Measurements from ENCODE around the gene STK32C. TPM values are rescaled to one million over a fixed set of nuclear protein-coding genes. Genes with fewer than 3 reads are reported as not detected.

The STK32C gene
- total and polyA plus RNA-seq, 2 donors (not counting 1 experiment from before 2014, with no cell fraction given), result 9.9 to 16.8 TPM

DNA sequence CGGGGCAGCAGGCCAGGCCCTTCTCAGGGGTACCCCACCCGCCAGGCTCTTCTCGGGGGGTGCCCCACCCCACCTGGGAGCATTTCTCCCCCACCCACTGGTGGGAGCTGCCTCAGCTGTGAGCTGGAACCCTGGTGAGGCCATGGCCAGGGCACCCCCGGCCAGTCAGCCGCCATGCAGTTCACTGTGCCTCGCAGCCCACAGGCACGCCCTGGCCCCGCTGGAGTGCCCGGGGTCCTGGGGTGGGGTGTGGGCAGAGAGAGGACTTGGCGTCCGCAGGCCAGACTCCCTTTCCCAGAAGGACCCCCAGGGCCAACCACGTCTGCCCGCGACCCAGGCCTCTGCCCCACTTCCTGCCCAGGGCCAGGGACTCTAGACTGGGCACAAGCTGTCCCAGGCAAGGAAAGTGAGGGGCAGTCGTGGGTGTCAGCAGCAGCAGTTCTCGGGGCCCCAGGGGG, 107.9 kb downstream of the STK32C start:
- WGBS (ENCODE audit: insufficient coverage), result 88% methylated on average over 14 of the region's 16 CpGs
- Histone ChIP-seq H3K27ac (ENCODE audit: low read length in 2 of 2) (no peak overlapping the region), H3K36me3 (replicated peaks in 1 of 2; ENCODE audit: control extremely low read depth in 1 of 2, control insufficient read depth in 1 of 2, extremely low read depth in 1 of 2, insufficient read depth in 2 of 2, low read length in 1 of 2) (no peaks in the 10 kb centered on the region), H2AFZ (ENCODE audit: insufficient read depth, low read depth, low read length, poor library complexity, severe bottlenecking) (no peak overlapping the region), H3K27me3 (replicated peaks in 1 of 4; ENCODE audit: control extremely low read depth in 1 of 4, control insufficient read depth in 3 of 4, insufficient read depth in 4 of 4, low read length in 3 of 4) (no peaks in the 10 kb centered on the region), H3K4me1 (ENCODE audit: control insufficient read depth in 2 of 2, insufficient read depth in 2 of 2, low read length in 2 of 2) (no peaks in the 10 kb centered on the region), H3K79me2 (ENCODE audit: control insufficient read depth, insufficient read depth, low read length) (no peaks in the 10 kb centered on the region), H3K4me3 (ENCODE audit: control extremely low read depth in 1 of 5, extremely low read depth in 1 of 5, insufficient read depth in 1 of 5, low read depth in 2 of 5, low read length in 4 of 5) (no peak overlapping the region), H3K4me2 (replicated peaks; ENCODE audit: low read depth, low read length, poor library complexity, severe bottlenecking) (no peak overlapping the region), H4K20me1 (ENCODE audit: control insufficient read depth, insufficient read depth, low read length, poor library complexity, severe bottlenecking) (no peaks in the 10 kb centered on the region), H3K9ac (ENCODE audit: low read length) (no peak overlapping the region), H3K9me3 (ENCODE audit: control extremely low read depth in 1 of 3, control insufficient read depth in 2 of 3, insufficient read depth in 1 of 3, low read length in 2 of 3) (no peaks in the 10 kb centered on the region)
- Mint-ChIP-seq H3K27me3 (no peaks in the 10 kb centered on the region), H3K4me1 (no peaks in the 10 kb centered on the region), H3K27ac (no peak overlapping the region), H3K4me3 (no peak overlapping the region), H3K9me3 (ENCODE audit: insufficient read depth) (no peaks in the 10 kb centered on the region)
- intact Hi-C loops (cut with micrococcal nuclease), result no loop called here
- TF ChIP-seq, protein P1, sequence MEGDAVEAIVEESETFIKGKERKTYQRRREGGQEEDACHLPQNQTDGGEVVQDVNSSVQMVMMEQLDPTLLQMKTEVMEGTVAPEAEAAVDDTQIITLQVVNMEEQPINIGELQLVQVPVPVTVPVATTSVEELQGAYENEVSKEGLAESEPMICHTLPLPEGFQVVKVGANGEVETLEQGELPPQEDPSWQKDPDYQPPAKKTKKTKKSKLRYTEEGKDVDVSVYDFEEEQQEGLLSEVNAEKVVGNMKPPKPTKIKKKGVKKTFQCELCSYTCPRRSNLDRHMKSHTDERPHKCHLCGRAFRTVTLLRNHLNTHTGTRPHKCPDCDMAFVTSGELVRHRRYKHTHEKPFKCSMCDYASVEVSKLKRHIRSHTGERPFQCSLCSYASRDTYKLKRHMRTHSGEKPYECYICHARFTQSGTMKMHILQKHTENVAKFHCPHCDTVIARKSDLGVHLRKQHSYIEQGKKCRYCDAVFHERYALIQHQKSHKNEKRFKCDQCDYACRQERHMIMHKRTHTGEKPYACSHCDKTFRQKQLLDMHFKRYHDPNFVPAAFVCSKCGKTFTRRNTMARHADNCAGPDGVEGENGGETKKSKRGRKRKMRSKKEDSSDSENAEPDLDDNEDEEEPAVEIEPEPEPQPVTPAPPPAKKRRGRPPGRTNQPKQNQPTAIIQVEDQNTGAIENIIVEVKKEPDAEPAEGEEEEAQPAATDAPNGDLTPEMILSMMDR (IDR thresholded peaks at IDR 0.05), result no peak
- no peak for TF ChIP-seq EZH2 (IDR thresholded peaks at IDR 0.05; ENCODE audit: borderline replicate concordance, insufficient read depth, low read depth, low read length, poor library complexity, severe bottlenecking)
- CTCF ChIA-PET, result no interaction called here
- no peak for ATAC-seq (ENCODE audit: low read depth)
- POLR2A ChIA-PET, result no interaction called here
- DNase-seq, result no peak

DNA sequence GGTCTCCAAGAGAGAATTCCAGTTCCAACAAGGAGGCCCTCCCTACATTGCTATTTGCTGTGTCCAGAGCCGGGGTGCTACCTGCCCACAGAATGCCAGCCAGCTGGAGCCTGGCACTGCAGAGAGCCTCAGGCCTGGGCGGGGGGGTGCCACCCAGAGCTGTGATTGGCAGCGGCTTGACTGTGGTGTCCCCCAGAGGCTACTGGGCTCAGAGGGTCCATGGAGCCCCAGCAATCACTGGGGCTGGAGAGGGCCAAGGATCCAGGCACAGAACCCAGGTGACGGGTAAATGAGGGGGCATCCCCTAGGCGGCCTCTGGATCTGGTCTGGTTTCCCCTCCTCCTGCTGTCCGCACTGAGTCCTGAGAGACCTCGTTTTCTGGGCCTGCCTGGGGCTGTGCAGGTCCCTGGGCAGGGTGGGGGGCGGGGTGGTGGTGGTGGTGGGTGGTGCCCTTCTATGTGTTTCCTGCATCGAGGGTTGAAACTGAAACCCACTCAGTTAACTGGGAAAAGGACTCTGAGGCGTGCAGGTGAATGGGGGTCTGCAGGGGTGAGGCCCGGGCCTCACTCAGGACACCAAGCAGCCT, 108.4 kb downstream of the STK32C start:
- H3K9me3 Mint-ChIP-seq (ENCODE audit: insufficient read depth), result no peaks in the 10 kb centered on the region
- ChIA-PET POLR2A (no interaction called here), CTCF (no interaction called here)

More for the DNA sequence above, 108.4 kb downstream of the STK32C start:
- H3K79me2 ChIP-seq (ENCODE audit: control insufficient read depth, insufficient read depth, low read length), result no peaks in the 10 kb centered on the region
- no peaks in the 10 kb centered on the region for H4K20me1 ChIP-seq (ENCODE audit: control insufficient read depth, insufficient read depth, low read length, poor library complexity, severe bottlenecking)
- TF ChIP-seq EZH2 (IDR thresholded peaks at IDR 0.05; ENCODE audit: borderline replicate concordance, insufficient read depth, low read depth, low read length, poor library complexity, severe bottlenecking), result no peak
- TF ChIP-seq, protein P1 (IDR thresholded peaks at IDR 0.05), result no peak
- WGBS (ENCODE audit: insufficient coverage), result 93% methylated on average over 5 of the region's 11 CpGs
- Mint-ChIP-seq H3K27me3 (no peaks in the 10 kb centered on the region), H3K27ac (no peak overlapping the region), H3K4me3 (no peak overlapping the region), H3K4me1 (no peaks in the 10 kb centered on the region)
- no peaks in the 10 kb centered on the region for H3K27me3 ChIP-seq (replicated peaks in 1 of 4; ENCODE audit: control extremely low read depth in 1 of 4, control insufficient read depth in 3 of 4, insufficient read depth in 4 of 4, low read length in 3 of 4)
- ATAC-seq (ENCODE audit: low read depth) (no peak), DNase-seq (no peak)
- no peaks in the 10 kb centered on the region for H3K36me3 ChIP-seq (replicated peaks in 1 of 2; ENCODE audit: control extremely low read depth in 1 of 2, control insufficient read depth in 1 of 2, extremely low read depth in 1 of 2, insufficient read depth in 2 of 2, low read length in 1 of 2)
- no peak overlapping the region for H3K9ac ChIP-seq (ENCODE audit: low read length)
- intact Hi-C loops (cut with micrococcal nuclease), result no loop called here
- no peak overlapping the region for H3K27ac ChIP-seq (ENCODE audit: low read length in 2 of 2)
- no peak overlapping the region for H3K4me2 ChIP-seq (replicated peaks; ENCODE audit: low read depth, low read length, poor library complexity, severe bottlenecking)
- H2AFZ ChIP-seq (ENCODE audit: insufficient read depth, low read depth, low read length, poor library complexity, severe bottlenecking), result no peak overlapping the region
- no peaks in the 10 kb centered on the region for H3K9me3 ChIP-seq (ENCODE audit: control extremely low read depth in 1 of 3, control insufficient read depth in 2 of 3, insufficient read depth in 1 of 3, low read length in 2 of 3)
- no peak overlapping the region for H3K4me3 ChIP-seq (ENCODE audit: control extremely low read depth in 1 of 5, extremely low read depth in 1 of 5, insufficient read depth in 1 of 5, low read depth in 2 of 5, low read length in 4 of 5)
- H3K4me1 ChIP-seq (ENCODE audit: control insufficient read depth in 2 of 2, insufficient read depth in 2 of 2, low read length in 2 of 2), result no peaks in the 10 kb centered on the region

All from B cell (primary cell).